Aorta (tissue), 5 donors: Measurements from ENCODE around the gene EIF4A2. TPM values are rescaled to one million over a fixed set of nuclear protein-coding genes. Genes with fewer than 3 reads are reported as not detected.
"Not testable (repeated sequence)": the region's sequence is repeated elsewhere in the genome, so short reads cannot be mapped to it uniquely, and the experiment has no call there.

Source experiments
- ATAC-seq: fragments of 200-7000 bp; cut with Tn5 transposase; one replicate; pipeline ENCODE4 v1.9.1; 2022; ENCODE audit warnings: moderate library complexity; ENCODE audit not compliant: low FRiP score
- DNase-seq, 2 donors: peaks; one replicate each; pipeline ENCODE4 v3.0.0-alpha.2; 2020
- H3K27ac ChIP-seq, 2 donors: one replicate each; pipeline ENCODE4 v1.5.1; 2013; ENCODE audit warnings: low read length in 2 of 2, mild to moderate bottlenecking in 2 of 2, moderate library complexity in 2 of 2, control low read depth in 1 of 2, inconsistent platforms in 1 of 2, low read depth in 1 of 2
- H3K27me3 ChIP-seq, 2 donors: one replicate each; pipeline ENCODE4 v1.6.1; 2013; ENCODE audit warnings: control low read depth in 1 of 2, low read length in 1 of 2, mild to moderate bottlenecking in 1 of 2, moderate library complexity in 1 of 2; ENCODE audit not compliant: insufficient read depth in 2 of 2, control insufficient read depth in 1 of 2
- H3K36me3 ChIP-seq, 2 donors: one replicate each; pipeline ENCODE4 v1.6.1; 2013; ENCODE audit warnings: control low read depth in 1 of 2, low read length in 1 of 2, mild to moderate bottlenecking in 1 of 2; ENCODE audit not compliant: insufficient read depth in 2 of 2, control insufficient read depth in 1 of 2
- H3K4me1 ChIP-seq, 2 donors: one replicate each; pipeline ENCODE4 v1.6.1; 2013; ENCODE audit warnings: low read length in 2 of 2, control low read depth in 1 of 2, mild to moderate bottlenecking in 1 of 2, moderate library complexity in 1 of 2; ENCODE audit not compliant: insufficient read depth in 2 of 2, control insufficient read depth in 1 of 2
- H3K4me3 ChIP-seq, 2 donors: one replicate each; pipeline ENCODE4 v1.5.1; 2013; ENCODE audit warnings: low read length in 2 of 2, control low read depth in 1 of 2, mild to moderate bottlenecking in 1 of 2
- H3K9me3 ChIP-seq: one replicate; pipeline ENCODE4 v1.6.1; 2013; ENCODE audit warnings: mild to moderate bottlenecking, low read length; ENCODE audit not compliant: control insufficient read depth
- WGBS, 2 donors: extraction: QIAGEN DNeasy Blood & Tissue Kit; methylation state at CpG; one replicate each; pipeline ENCODE4 v1.1.7; 2013; 5-methylcytosine and 5-hydroxymethylcytosine counted together
- intact Hi-C, 2 donors: fragments of 100-400 bp; cut with DNase I; formaldehyde crosslinking; loops; one replicate each; pipeline versions ENCODE4 v1.14.2 to v1.15.0; 2022
- polyA plus RNA-seq, 2 donors: library from polyadenylated mRNA; stranded (reverse); fragments of 200-250 nt; gene quantifications; one replicate each; pipeline ENCODE4 v1.2.3, GENCODE V29; 2013
- total RNA-seq, 2 donors: library from RNA; stranded (reverse); fragmentation: NEBNext Ultra II Directional; extraction: Animal tissue kit (Norgen Biotek cat#: 25700); gene quantifications; one replicate each; pipeline ENCODE4 v1.2.1, GENCODE V29; 2021
- donor health status: healthy with polysubstance abuse.
- donor health status: Bipolar disorder and iron deficiency.
- donor health status: DM: no; HTN: no; CAD: no.
- donor health status: DM: no; HTN: no; CAD: no.
- donor health status: DM: yes; HTN: yes; CAD: no.

Gene EIF4A2
- total and polyA plus RNA-seq, 4 donors = 330 to 598 (median 483) TPM

DNA sequence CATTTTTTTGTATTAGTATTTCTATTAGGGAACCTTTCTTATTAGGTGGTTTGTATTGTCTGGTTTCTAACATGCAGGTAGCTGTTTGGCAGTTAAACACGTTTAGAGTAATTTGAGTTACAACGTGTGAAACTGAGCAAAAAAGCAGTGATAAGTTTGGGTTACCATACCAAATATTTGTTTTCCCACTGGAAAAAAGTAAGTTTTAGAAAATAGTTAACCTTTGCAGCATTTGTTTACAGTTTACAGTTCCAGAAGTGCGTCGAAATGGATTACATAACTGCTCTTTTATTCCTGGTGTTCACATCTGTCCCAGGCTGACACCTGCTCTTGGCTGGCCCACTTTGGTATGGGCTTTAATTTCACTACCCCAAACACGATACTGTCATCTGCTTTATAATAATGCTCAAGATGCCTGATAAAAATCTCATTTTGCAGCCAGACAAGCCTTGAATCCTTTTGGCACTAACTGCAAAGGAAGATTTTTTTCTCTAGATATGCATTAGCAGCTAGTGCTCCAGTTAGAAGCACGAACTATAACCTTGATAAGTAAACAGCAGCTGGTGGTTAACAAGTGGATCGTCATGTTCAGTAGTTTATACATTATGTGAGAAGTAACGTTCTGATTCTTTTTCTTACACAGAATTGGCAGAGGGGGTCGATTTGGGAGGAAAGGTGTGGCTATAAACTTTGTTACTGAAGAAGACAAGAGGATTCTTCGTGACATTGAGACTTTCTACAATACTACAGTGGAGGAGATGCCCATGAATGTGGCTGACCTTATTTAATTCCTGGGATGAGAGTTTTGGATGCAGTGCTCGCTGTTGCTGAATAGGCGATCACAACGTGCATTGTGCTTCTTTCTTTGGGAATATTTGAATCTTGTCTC lies 5.3 kb downstream of the EIF4A2 start:
- intact Hi-C loops = loop anchor here in 1 of 2 donors (5.0 to 10.0 kb wide), 3 partner anchors 144 to 224 kb away; partner anchors contain the start of genes AHSG, ST6GAL1 and TBCCD1
- Histone ChIP-seq H3K36me3 (peaks cover 10 to 13% of the 10 kb centered on the region in 2 donors), H3K4me3 (peak overlapping the region in 1 of 2 donors; percentile 4), H3K4me1 (peaks cover 0 to 8% of the 10 kb centered on the region in 2 donors), H3K9me3 (no peaks in the 10 kb centered on the region), H3K27me3 (no peaks in the 10 kb centered on the region), H3K27ac (no peak overlapping the region)
- DNase-seq = no peak
- WGBS, 2 donors = 51 to 55% methylated on average over 13 of the region's 13 CpGs
- no peak for ATAC-seq

- Histone ChIP-seq H3K4me3 (no peak overlapping the region), H3K9me3 (no peaks in the 10 kb centered on the region), H3K36me3 (peaks cover 10 to 13% of the 10 kb centered on the region in 2 donors), H3K4me1 (peaks cover 0 to 8% of the 10 kb centered on the region in 2 donors), H3K27ac (no peak overlapping the region), H3K27me3 (no peaks in the 10 kb centered on the region)
- ATAC-seq (no peak), DNase-seq (no peak)
- 28 to 36% methylated on average over 4 of the region's 4 CpGs for WGBS, 2 donors
- intact Hi-C loops = loop anchor here in 1 of 2 donors (5.0 to 10.0 kb wide), 3 partner anchors 143 to 225 kb away; partner anchors contain the start of genes AHSG, ST6GAL1 and TBCCD1
Measured at GRCh38 chr3:186789554-186790260, 6.3 kb downstream of the EIF4A2 start.

- Histone ChIP-seq H3K27ac (no peak overlapping the region), H3K4me1 (peaks cover 0 to 8% of the 10 kb centered on the region in 2 donors), H3K9me3 (no peaks in the 10 kb centered on the region), H3K27me3 (no peaks in the 10 kb centered on the region), H3K4me3 (no peak overlapping the region), H3K36me3 (peaks cover 10% of the 10 kb centered on the region in 2 donors)
- DNase-seq = no peak
- ATAC-seq = no peak
- intact Hi-C loops = no loop called here
- WGBS, 2 donors = 48 to 49% methylated on average over 8 of the region's 8 CpGs
Measured at GRCh38 chr3:186790261-186790981, 7.0 kb downstream of the EIF4A2 start.

GRCh38 chr3:186798239-186798874 lies 15.0 kb downstream of the EIF4A2 start:
- ATAC-seq (no peak), DNase-seq (no peak)
- no peak overlapping the region for H3K4me3 ChIP-seq
- H3K27me3 ChIP-seq = no peaks in the 10 kb centered on the region
- peaks cover 5 to 7% of the 10 kb centered on the region in 2 donors for H3K36me3 ChIP-seq
- no peak overlapping the region for H3K27ac ChIP-seq
- intact Hi-C loops = no loop called here
- 92 to 94% methylated on average over 3 of the region's 3 CpGs for whole genome bisulfite sequencing, 2 donors
- no peaks in the 10 kb centered on the region for H3K9me3 ChIP-seq
- no peaks in the 10 kb centered on the region for H3K4me1 ChIP-seq

GRCh38 chr3:186800285-186800684 lies 16.9 kb downstream of the EIF4A2 start:
- intact Hi-C loops = no loop called here
- H3K4me3 ChIP-seq = no peak overlapping the region
- no peak overlapping the region for H3K27ac ChIP-seq
- no peak for ATAC-seq
- DNase-seq = no peak
- H3K27me3 ChIP-seq = no peaks in the 10 kb centered on the region
- no peaks in the 10 kb centered on the region for H3K4me1 ChIP-seq
- 87 to 92% methylated on average over 1 of the region's 1 CpG for WGBS, 2 donors
- H3K9me3 ChIP-seq = no peaks in the 10 kb centered on the region
- H3K36me3 ChIP-seq = peaks cover 5 to 7% of the 10 kb centered on the region in 2 donors

DNA sequence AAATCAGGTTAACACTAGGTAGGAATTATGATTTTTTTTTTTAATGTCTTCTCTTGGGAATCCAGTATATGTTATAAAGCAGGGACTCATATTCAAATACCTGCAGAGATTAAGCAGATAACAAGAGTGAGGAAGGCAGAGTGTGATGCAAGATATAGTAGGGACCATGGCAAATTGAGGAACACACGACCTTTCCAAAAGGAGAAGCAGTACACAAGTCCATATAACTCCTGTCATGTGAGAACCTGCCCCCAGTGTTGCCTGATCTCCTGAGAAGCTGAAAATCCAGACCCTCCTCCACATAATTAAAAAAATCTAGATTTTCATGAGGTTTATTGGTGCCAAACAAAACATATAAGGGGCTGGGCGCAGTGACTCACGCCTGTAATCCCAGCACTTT lies 19.3 kb downstream of the EIF4A2 start:
- Histone ChIP-seq H3K4me3 (no peak overlapping the region), H3K27me3 (no peaks in the 10 kb centered on the region), H3K27ac (no peak overlapping the region), H3K36me3 (peaks cover 2 to 7% of the 10 kb centered on the region in 2 donors), H3K9me3 (no peaks in the 10 kb centered on the region), H3K4me1 (no peaks in the 10 kb centered on the region)
- no peak for DNase-seq
- no peak for ATAC-seq
- intact Hi-C loops = no loop called here
- WGBS, 2 donors = 78 to 83% methylated on average over 3 of the region's 3 CpGs

GRCh38 chr3:186803447-186803846 lies 20.1 kb downstream of the EIF4A2 start:
- ATAC-seq, H3K4me3 ChIP-seq, H3K27ac ChIP-seq, H3K9me3 ChIP-seq, H3K4me1 ChIP-seq, DNase-seq, H3K36me3 ChIP-seq, intact Hi-C loops, H3K27me3 ChIP-seq: not testable (repeated sequence)
- 80 to 83% methylated on average over 4 of the region's 4 CpGs for WGBS, 2 donors
